RPMI8226 (cell line): ENCODE measurements around the gene JADE2.
A peak's percentile ranks its signal among the peaks of the same experiment; 100 is the strongest.
"Not testable (repeated sequence)": the region's sequence is repeated elsewhere in the genome, so short reads cannot be mapped to it uniquely, and the experiment has no call there.

ENCODE experiments used
- DNase-seq: peaks from one replicate; pipeline ENCODE4 v3.0.0-alpha.2; 2015

The JADE2 gene

DNA sequence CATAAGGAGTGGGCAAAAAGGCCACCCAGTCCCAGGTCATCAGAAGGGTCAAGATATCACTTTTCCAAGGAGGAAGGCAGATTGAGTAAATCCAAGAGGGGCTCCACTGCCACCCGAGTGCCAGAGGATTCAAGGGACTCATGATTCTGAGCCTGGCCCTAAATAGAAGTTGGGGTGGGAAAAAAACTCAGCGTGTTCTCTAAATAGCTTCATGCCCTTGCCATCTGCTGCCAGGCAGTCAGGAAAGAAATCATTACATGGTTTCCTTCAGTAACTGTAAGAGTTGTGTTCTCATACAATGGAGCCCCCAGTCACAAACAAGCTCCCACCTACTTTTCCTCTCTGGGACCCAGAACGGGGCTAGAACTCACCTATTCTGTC lies 70.0 kb downstream of the JADE2 start:
- DNase-seq = peak; percentile 43

DNA sequence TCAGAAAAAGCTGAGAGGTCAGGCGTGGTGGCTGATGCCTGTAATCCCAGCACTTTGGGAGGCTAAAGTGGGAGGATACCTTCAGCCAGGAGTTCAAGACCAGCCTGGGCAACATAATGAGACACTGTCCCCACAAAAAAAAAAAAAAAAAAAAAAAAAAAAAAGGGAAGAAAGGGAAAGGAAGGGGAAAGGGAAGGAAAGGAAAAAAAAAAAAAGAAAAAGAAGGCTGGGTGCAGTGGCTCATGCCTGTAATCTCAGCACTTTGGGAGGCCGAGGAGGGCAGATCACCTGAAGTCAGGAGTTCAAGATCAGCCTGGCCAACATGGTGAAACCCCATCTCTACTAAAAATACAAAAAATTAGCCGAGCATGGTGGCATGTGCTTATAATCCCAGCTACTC lies 74.3 kb downstream of the JADE2 start:
- not testable (repeated sequence) for DNase-seq

DNA sequence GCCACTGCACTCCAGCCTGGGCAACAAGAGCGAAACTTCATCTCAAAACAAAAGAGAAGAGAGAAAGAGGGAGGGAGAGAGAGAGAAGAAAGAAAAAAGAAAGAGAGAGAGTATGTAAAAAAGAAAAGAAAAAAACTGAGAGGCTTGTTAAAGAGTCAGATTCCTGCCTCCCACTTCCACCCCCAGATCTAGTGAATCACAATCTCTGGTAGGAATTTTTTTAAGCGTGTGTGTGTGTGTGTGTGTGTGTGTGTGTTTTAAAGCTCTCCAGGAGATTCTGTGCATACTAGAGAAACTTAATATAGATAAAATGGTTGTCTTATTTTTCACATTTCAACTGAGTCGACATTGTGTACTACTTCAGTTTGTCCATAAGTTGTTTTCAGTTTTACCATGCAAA lies 75.1 kb downstream of the JADE2 start:
- no peak for DNase-seq

DNA sequence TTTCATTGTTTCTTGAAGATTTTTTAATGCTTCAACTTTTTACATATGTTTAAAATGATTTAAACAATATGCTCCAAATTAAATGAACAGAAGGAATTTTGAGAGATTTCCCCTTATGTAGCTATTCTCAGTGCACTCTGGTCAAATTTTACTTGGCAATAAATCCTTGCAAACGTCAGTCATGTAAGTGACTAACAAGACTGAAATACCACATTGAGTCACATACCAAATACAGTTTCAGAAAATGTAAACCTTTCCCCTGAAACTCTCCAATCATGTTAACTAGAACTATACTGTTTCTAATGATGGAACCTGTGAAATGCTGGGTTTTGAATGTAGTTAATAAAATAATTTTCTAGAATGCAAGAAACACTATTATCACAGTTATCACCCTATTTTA lies 77.6 kb downstream of the JADE2 start:
- DNase-seq = no peak

DNA sequence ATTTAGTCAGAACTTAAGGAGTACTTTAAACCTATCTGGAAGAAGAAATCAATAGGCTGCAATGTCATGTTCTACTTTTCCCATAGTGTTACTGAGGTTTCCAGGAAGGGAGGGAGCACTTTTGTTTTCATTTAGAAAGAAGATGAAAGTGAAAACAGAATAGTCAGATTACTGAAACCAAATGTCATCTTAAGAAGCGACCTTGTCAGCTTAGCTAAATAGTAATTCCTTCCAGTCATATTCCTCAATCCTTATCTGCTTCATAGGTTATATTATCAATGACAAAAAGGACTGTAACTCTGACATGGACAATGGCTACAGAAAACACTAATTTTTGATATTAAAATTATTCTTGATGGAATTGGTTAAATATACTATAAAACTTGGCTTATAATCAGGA lies 79.4 kb downstream of the JADE2 start:
- no peak for DNase-seq

DNA sequence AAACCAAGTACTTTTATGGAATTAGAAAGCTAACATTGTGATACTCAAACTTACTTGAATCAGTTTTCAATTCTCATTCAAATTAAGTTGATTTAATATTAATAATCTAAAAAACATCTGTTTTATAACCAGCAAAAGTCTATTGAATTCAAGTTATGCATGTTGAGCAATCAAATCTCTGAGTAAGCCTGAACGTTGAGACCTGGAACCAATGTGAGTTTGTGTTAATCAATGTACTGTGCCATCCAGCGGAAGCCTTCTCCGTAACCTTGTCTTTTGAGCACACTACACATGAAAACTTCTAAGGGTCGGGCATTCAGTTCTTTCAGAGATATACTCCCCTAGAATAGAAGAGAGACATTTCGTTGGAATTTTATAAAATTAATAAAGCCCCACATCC lies 81.3 kb downstream of the JADE2 start:
- no peak for DNase-seq

DNA sequence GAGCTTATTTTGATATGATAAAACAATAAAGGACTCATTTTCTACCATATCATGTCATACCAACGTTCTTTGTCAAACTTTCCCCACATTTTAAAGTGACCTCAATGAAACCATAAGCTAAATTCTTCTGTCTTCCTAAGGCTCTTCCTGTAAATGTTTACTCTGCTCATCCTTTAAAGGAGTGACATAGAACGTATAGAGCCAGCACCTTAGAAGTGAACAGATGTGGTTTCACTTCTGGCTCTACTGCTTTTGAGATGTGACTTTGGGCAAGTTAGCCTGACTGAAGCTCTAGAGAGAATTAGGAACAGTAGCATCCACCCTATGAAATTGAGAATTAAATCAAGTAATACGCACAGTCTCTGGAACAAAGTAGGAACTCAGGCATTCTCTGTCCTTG lies 83.1 kb downstream of the JADE2 start:
- no peak for DNase-seq

DNA sequence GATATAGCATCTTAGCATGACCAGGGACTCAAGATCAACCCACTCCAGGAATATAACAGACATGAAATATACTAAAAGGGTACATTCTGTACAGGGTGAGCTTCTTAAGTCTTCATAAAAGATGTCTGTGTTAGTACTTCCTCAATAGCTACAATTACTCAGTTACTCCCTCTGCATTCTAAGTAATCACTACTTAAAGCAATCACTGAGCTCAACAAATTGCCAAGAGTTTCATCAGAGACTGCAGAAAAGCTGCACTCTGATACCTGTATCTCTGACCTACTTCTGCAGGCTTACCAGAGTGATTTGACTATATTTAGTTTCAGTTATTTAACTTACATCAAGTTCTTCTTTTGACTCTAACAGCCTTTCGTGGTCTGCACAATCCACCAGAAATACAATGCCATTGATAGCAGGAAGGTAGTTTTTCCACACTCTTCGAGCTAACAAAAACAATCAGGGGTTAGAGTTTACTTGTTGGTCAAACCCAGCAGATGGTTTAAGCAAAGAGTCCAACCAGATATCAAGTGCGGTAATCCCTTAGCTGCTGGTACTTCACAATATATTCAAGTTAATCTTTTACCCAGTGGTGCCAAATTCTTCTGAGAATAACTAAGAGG lies 83.9 kb downstream of the JADE2 start:
- DNase-seq = no peak

DNA sequence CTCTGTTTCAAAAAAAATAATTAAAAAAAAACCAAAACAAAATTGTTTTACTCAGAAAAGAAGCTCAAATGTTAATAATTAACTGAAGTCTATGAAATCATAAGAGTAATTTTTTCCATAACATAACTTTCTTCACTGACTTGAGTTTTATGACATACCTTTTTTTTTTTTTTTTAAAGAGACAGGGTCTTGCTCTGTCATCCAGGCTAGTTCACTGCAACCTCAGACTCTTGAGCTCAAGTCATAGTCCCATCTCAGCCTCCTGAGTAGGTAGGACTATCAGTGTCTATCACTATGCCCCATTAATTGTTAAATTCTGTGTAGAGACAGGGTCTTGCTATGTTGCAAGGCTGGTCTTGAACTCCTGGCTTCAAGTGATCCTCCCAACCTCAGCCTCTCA lies 85.3 kb downstream of the JADE2 start:
- DNase-seq = no peak

DNA sequence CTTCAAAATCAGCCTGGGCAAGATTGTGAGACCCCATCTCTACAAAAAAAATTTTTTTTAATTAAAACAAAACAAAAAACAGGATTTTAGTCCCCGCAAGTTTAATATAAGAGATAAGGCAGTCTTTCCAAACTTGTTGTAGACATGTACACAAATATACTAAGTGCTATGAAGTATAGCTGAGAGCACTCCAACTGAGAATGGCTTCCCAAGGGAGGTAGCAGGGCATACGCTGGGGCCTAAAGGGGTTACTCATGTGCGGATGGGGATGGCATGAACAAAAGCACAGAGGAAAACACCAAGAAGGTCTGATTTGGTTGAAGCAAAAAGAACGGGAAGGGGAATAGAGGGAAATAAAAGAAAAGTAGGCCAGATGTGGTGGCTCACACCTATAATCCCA lies 86.0 kb downstream of the JADE2 start:
- DNase-seq = no peak

DNA sequence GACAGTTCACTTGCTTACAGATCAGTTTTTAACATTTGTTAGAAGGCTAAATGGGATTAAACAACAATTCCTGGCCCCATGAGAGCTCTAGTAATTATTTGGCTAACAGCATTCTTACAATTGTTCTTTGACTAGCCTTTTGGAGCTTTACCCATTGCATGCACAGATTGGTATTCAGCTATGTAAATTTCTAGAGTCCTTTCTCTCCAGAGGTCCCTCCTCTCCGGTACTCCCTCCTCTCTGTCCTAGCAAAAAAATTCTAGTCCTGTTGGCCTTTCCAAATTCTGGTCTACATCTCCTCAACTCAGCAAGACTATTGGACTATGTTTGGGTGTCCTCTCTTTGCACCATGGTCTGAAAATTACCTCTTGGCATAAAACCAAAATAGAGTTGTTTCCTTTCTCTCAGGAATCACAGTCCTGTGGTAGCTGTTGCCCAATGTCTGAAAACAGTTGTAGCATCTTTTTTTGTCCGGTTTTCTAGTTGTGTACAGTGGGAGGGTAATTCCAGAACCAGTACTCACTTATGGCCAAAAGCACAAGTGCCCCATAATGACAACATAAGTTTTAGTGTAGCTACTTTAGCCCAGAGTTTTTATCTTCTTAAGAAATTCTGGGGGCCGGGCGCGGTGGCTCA lies 89.1 kb downstream of the JADE2 start:
- no peak for DNase-seq

DNA sequence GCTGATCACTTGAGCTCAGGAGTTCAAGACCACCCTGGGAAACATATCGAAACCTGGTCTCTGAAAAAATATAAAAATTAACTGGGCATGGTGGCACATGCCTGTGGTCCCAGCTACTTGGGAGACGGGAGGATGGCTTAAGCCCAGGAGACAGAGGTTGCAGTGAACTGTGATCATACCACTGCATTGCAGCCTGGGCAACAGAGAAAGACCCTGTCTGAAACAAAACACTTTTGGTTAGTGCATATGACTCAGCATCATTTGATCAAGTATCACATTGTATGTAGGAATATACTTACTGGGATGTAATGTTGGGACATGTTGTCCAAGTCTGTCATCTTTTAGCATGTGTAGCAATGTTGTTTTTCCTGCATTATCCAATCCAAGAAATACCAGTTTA lies 95.2 kb downstream of the JADE2 start:
- no peak for DNase-seq

DNA sequence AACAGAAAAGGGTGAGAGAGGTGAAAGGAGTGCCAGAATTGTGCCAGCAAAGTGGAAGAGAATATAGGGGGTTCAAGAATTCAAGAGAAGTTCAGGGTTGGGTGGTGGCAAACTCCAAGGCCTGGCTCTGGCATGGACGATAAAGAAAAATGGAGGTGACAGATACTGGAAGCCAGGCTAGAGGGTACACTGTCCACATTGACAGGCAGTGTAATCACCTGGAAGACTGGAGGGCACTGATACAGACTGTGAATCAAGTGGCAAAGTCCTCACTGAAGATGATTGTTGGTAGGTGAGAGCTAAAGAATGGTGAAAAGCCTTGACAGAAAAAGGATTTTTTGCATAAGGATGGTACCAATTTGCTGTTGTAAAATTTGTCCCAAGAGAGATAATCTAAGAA lies 100.1 kb downstream of the JADE2 start:
- no peak for DNase-seq

DNA sequence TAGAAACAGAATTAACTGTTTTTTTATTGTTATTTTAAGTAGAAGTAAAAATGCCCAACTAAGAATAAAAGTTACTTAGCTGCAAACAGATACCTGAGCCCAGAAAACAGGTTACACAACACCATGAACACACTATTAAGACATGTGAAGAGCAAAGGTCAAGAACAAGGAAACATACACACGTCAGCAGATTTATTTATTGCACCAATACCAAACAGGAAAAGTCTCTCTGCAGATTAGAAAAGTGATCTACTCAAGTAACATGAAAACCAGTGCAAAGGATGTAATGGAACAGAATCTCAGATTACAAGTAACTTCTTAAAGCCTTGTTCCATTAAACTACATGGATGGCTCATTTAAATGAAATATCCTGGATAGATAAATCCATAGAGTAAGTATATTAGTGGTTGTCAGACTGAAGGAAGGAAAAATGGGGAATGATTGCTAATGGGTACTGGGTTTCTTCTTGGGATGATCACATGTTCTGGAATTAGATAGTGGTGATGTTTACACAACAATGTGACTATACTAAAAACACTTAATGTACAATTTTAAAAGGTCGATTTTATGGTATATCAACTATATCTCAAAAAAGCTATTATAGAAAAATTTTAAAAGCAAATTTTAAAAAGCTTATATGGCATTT lies 101.0 kb downstream of the JADE2 start:
- DNase-seq = peak; percentile 57
